Caki2 (cell line): ENCODE measurements around the gene RAD23B. TPM values are rescaled to one million over a fixed set of nuclear protein-coding genes. Genes with fewer than 3 reads are reported as not detected.

Experiments
- DNase-seq: peaks from one replicate; pipeline ENCODE4 v3.0.0-alpha.2; 2015; ENCODE audit warnings: low read depth
- in situ Hi-C: cut with HindIII; loops from 2 replicates; pipeline ENCODE4 v1.10.0; 2016; ENCODE audit warnings: low sequenced_read_pairs, low pct_unique_long_range_greater_than_20kb, mixed read lengths
- total RNA-seq: library from RNA; depleted of rRNA; stranded (reverse); fragments of >200 nt; shearing (Covaris generic); gene quantifications from 2 replicates; pipeline ENCODE4 v1.2.3, GENCODE V29; 2014; ENCODE audit warnings: low replicate concordance

The RAD23B gene
- total RNA-seq, 1 experiment from 2014 or later = 140 TPM

DNA sequence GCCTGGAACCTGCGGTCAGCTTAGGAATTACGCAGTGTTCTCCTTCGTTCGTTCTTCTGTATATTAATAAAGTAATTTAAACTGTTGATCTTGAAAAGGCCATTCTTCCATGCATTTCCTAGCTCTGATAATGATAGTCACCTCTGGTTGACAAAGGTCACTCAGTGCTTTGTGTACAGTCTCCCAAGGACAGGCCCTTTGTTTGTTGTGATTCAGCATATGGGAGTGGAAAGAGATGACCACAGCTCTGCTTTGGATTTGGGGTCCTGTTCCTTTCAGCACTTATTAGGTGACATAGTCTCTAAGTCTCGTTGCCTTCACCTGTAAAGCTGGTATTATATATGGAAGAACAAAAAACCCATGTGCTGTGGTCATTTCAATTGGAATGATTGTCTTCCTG, 39.6 kb downstream of the RAD23B start:
- in situ Hi-C loops = no loop called here

DNA sequence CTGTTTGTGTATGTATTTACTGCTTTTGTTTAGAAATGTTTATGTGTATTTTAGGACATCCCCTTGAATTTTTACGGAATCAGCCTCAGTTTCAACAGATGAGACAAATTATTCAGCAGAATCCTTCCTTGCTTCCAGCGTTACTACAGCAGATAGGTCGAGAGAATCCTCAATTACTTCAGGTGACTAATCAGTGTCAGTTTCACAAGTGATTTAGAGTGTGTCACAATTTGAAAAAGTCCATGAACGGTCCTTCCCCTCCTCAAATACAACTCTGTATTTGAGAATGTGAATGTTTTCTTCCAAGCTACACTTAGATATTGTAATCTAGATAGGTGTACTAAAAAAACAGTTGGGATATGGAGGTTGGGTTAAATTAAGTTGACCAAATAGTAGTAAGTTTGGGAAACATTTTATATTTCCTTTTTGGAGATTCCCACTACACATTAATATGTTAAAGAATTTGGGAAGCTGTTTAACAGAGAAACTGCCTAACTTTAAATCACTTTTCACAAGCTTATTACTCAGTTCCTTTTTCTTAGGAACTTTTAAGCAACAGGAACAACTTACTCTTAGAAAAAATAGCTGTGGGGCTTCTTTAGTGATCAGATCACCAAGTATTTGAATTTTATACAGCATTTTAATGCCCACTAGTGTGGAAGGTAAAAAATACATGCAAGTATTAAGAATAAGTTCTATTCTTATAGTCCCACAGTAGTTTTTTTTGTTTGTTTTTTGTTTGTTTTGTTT, 40.9 kb downstream of the RAD23B start:
- DNase-seq = no peak
- in situ Hi-C loops = no loop called here

More for the DNA sequence above, 39.6 kb downstream of the RAD23B start:
- DNase-seq = no peak

DNA sequence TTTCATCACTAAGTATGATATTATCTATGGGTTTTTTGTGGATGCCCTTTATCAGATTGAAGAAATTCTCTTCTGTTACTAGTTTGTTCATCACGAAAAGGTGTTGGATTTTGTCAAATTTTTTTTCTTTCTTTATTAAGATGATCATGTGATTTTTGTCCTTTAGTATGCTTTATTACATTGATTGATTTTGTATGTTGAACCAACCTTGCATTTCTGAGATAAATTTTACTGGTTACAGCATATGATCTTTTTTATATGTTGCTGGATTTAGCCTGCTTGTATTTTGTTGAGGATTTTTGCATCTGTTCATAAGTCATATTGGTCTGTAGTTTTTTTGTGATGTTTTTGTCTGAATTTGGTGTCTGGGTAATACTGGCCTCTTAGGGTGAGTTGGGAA, 42.8 kb downstream of the RAD23B start:
- no peak for DNase-seq
- in situ Hi-C loops = no loop called here

DNA sequence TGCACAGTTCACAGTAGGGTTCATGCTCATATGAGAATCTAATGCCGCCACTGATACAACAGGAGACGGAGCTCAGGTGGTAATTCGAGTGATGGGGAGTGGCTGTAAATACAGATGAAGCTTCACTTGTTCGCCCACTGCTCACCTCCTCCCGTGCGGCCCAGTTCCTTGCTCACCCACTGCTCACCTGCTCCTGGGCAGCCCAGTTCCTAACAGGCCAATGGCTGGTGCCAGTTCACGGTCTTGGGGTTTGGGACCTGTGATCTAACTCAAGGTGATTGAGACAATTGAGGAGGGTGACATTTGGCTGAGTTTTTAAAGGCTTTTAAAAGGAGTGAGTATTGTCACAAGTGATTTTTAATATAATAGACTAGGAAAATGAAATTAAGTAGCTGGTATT, 45.4 kb downstream of the RAD23B start:
- DNase-seq = no peak
- in situ Hi-C loops = no loop called here

DNA sequence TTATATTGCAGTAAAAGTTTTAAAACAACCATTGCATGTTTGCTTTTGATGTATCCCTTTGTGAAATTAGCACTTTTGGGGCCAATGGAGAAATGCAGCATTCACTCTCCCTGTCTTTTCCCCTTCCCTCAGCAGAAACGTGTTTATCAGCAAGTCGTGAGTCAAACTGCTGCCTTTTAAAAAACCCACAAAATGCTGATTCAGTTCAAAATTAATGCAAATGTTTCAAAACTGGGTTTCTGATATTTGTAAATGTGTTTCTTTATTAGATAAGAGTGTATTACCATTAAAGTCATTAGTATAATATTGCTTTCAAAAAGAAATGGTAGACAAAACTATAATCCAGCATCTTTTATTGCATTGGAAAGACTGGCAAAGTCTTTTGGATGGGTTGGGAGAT, 47.3 kb downstream of the RAD23B start:
- in situ Hi-C loops = no loop called here
- DNase-seq = no peak

DNA sequence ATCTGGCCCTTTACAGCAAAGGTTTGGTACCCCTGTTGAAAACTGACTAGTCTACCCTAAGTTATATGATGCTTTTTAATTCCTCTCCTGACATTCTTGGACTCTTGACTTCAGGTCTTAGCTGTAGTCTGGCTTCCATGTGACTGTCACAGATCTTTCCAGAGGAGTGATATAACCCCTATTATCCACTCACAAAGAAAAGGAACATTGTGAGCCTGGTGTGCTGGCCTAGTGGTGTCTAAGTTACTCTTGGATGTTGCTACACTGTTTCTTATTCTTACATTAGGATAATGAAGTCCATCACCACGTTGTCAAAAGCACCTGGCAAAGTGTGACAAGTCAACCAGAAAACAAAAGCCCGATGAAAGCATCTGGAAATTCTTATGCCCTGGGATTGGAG, 49.8 kb downstream of the RAD23B start:
- no peak for DNase-seq
- in situ Hi-C loops = no loop called here

DNA sequence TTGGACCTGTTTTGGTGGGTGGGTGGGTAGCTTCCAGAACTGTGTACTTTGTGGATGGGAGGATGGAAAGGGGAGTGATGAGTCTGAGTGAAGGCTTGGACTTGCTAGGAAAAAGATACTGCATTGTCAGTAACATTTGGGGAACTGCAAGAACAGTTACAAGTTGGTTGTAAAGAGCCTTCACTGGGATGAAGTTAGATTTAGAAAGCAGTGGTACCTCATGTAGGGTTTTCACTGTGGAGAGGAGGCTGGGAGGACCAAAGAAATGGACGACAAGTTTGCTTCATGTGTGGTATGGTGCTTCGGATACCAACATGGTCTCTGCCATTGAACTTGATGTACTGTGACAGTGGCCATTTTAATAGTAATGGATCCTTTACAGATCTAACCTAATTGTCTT, 50.3 kb downstream of the RAD23B start:
- DNase-seq = no peak
- in situ Hi-C loops = no loop called here

DNA sequence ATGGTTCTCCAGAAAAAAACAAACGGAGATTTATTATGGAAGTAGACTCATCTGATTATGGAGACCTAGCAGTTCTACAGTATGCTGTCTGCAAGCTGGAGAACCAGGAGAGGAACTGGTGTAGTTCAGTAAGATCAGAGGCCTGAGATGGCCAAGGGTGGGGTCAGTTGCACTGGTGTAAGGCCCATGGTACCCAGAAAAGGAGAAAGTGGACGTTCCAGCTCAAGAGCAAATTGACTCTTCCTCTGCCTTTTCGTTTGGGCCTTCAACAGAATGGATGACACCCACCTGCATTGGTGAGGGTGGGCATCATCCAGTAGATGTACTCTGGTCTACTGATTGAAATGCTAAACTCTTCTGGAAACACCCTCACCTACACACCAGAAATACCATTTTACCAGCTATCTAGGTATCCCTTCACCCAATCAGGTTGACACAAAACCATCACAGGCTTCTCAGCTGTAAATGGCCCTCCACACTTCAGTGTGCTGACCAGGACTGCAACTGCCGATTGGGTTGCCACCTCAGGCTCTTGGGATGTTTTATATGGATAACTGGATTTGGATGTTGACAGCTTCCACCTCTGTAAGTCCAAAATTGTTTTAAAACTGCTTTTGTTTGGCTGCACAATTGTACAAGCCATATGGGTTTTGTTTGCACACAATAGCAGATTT, 51.2 kb downstream of the RAD23B start:
- no peak for DNase-seq
- in situ Hi-C loops = no loop called here

DNA sequence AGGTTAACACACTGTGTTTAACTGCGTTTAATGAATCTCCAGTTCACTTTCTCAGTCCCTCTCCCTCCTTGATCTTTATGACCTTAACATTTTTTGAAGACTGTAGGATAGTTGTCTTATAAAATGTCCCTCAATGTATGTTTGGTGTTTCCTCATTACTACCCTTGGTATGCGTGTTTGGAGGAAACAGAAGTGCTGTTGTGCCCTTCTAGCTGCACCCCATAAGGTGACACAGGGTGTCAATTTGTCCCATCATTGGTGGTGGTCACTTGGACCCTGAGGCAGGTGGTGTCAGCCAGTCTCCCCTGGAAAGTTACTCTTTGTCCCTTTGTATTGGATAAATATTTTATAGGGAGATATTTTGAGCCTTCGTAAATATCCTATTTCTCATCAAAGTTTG, 52.3 kb downstream of the RAD23B start:
- in situ Hi-C loops = no loop called here
- no peak for DNase-seq

DNA sequence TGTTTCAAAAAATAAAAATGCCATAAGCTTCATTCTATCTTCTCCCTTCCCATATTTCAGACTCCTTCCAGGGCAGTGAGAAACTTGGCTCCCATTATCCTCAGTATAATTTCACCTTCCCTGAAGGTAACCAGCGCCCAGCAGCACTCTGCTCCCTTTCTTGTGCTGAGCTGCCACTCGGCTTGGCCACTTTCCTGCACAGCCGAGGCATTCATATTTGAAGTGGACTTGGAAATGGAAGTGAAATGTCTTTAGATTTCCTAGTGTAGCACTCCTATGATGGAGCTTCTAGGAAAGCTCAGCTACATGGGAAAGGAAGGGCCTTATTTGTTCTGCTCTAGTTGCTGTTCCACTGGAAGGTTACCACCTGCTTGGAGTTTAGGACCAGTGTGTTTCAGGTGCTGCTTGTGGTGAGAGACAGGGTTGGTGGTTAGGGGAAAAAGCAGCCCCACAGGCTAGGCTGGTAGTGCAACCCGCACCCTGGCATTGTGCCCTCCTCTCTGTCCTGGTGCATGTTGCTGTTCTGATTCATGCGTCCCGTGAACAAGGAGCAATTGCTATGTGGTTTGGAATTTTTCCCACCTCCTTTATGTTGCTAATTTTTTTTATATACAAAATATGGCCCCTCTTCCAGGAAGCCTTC, 53.8 kb downstream of the RAD23B start:
- DNase-seq = no peak
- in situ Hi-C loops = no loop called here

DNA sequence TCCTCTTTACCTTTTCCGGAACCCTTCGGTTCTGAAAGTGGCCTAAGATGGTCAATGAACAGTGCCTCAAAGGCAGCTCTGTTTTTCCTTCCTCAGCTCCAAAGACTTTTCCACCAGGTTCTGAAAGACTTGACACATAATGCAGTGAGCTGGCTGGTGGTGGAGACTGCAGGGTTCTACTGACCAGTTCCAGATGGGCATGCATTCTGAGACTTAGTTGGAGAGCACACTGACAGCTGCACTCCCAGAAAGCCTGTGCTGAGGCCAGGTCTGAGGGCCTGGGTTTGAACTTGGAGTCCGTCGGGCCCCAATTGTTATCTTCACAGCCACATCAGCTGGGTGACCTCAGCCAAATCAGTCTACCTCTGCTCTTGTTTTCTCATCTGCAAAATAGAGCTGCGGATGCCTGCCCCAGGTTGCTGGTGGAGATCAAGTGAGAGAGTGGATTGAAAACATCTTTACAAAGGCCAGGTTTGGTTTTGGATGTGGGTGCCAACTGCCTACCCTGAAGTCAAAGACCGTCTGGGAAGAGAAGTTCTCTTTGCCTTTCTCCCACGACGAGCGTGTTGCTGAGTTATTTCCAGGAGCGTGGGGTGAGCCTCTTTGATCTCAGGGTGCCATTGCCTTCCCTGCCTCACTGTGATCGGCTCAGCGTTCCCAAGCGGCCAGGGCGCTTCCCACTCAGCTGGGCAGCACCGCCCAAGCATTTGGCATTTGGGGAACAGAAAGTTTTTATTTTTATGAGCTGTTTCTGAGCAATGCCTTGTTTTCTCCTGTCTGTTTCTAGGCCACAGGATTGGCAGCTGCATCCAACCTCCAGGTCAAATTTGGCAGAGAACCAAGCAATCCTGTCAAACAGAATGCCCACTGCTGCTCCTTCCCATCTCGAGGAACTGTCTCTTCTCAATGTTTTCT, 54.9 kb downstream of the RAD23B start:
- DNase-seq = no peak
- in situ Hi-C loops = no loop called here

DNA sequence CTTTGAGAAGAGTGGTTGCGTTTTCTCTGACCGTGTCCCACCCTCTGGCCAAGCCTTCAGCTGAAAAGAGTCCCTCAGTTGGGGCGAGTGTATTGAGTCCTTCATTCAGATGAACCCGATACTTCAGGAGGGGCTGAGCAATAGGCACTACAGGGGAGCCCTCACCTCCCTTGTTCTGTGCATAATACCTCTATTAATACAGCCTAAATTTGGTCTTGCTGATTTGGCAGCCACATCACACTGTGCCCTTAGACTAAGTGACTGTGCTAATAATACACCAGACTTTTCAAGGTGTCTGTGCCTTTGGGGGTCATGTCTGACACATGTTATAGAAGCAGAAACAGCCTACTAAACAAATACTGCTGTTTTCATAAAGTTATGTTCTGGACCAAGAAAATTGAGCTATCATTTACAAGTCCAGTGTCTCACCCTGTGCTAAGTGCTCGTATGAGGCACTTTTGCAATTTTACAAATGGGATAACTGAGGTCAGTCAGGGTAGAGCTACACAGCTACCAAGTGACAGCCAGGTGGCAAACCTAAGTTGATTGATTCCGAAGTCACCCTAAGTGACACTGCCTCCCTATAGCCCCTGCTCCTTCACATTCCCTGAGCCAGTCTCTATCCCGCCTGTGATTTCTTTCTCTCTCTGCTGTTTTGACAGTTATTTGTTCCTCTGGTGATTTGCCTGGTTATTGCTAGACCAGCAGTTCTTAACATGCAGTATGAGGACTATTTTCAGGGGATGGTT, 56.0 kb downstream of the RAD23B start:
- no peak for DNase-seq
- in situ Hi-C loops = no loop called here

DNA sequence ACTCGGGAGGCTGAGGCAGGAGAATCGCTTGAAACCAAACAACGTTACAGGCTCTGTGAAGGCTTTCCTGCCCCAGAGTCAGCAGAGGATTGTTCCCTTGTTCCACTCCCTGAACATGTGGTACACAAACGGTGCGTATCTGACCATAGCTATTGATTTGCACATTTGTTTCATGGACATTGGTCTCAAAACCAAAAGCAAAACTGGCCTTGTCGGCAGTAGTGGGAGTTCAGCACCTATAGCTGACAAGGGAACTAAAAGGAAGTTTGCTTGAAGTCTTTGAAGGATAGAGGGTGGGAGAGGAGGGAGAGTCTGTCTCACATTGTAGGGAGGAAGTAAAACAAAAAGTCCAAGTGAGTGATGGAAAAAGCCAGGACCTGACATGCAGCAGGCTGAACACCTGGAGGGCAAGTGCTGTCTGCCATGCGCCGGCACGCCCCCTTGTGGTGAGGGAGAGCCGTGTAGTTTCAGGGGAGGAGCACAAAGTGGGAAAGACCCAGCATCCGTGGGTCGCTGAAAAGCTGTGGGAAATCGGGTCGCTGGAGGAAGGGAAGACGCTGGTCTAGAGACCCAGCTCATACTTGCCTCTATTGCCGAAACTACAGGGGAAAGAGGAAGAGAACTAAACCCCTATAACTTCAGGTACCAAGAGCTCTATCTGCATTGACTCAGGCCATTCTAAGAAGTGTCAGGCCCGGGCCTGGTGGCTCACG, 58.0 kb downstream of the RAD23B start:
- DNase-seq = peak; percentile 53
- in situ Hi-C loops = no loop called here

DNA sequence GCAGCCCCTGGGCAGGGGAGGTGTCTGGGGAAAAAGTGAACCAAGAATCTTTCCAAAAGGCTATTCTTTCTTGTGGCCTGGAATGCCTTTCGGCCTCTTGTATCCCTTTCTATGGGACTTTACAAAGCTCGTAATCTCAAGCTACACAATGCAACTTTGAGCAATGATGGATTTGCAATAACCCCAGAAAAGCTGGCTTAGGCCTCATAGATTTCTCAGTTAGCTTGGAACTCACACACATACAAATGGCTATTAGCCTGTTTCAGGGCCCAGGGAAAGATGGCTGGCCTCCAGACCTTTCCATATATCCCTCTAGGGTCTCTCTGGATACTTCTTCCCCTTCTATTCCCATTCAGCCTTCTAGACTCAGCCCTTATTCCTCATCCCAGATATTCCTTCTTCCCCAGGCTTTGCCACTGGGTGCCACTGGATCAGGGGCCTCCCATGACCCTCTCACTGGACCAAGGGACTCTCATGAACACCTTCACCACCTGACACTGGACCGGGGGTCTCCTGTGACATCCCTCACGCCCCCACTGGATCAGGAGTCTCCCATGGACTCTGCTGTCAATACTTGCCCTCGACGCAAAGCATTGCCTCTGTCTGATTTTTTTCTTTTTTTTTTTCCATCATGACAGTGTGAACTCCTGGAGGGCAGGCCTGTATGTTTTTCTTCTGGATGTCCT, 59.5 kb downstream of the RAD23B start:
- in situ Hi-C loops = no loop called here
- DNase-seq = no peak

DNA sequence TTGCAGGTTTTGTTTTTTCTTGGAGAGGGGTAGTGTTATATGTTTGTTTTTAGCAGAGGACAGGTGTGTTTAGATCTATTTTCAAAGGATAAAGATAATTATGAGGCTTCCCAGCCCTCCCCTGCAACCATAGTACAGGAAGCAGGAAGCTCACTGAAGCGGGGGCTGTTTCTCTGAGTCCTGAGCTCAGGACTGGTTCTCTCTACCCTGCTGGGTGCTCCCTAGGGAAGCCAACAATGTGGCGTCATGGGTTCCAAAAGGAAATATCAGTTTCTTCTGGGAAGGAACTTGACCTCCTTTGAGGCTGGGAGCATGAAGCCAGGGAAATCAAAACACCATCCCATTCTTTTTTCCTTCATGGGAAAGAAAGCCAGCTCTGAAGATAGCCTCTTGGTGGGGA, 62.2 kb downstream of the RAD23B start:
- in situ Hi-C loops = no loop called here
- DNase-seq = no peak

DNA sequence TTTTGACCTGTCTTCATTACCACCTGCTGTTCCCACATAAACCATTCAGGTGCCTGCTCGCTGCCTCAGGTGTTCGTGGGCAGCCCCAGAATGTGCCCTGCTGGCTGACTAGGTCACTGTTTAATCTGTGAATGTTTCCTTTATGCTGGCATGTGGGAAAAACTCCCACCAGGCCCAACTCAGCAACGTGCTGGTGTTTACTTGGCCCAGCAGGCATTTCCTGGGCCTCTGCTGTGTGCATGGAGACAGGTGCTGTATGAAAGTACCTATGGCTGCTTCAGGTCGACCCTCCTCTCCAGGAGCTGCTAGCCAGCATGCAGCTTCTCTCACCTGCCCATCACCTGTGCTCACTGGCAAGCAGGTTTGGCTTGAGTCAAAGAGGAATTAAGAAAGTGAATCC, 65.8 kb downstream of the RAD23B start:
- in situ Hi-C loops = no loop called here
- DNase-seq = no peak

DNA sequence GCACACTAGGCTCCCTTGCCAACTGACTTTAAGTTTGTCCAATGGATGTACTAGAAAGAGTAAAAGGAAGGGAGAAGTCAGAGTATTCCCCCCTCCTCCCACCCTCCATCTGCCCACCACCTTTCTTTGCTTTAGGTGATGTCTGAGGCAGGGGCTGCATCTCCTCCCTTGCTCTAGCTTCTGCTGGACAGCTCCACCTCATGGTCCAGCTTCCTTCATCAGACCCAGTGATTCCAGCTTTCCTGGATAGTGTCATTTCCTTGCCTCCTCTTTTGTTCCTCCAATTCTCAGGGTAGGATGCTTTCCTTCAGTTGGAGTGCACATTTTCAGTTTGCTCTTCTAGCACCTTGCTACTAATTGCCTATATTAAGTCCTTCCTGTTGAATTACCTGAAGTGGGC, 67.4 kb downstream of the RAD23B start:
- in situ Hi-C loops = no loop called here
- no peak for DNase-seq
